Measurements from ENCODE around the gene TRIM41.
"Not testable (repeated sequence)": the region's sequence is repeated elsewhere in the genome, so short reads cannot be mapped to it uniquely, and the experiment has no call there.

TRIM41 gene

DNA sequence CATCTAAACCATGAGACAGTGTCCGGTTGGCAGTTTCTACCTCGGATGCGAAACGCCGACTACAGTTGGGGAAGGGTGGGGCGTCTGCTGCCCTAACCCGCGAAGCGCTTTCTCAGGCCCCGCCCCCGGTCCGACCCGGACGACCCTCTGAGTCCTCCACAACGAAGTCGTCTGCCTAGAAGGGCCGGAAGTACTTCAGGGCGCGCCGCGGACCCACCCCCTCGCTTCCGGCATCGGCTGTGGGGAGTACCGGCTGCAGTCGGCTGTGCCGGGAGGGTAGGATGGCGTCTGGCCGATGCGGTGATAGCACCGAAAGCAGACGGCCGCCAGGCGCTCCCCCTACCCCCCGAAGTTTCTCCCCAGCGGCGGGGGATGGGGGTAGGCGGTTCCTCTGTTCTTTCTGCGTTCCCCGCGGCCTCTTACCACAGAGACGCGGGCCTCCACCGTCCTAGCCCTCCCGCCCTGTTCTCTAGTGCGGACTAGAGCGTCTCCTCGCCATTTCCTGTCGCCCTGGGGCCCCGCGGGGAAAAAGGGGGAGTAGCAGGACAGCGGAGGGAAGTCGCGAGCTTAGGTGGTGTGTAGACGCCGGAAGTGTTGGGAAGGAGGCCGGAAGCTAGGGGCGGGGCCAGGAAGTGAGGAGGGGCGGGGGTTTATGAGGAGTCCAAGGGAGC lies at the start of gene TRIM41:
TSS of gene TRIM41 (plus strand) at position 224 of the 671 bp plus-strand sequence. CDS start 719 bp downstream, outside the sequence.
- peak; percentile 96 for DNase-seq

DNA sequence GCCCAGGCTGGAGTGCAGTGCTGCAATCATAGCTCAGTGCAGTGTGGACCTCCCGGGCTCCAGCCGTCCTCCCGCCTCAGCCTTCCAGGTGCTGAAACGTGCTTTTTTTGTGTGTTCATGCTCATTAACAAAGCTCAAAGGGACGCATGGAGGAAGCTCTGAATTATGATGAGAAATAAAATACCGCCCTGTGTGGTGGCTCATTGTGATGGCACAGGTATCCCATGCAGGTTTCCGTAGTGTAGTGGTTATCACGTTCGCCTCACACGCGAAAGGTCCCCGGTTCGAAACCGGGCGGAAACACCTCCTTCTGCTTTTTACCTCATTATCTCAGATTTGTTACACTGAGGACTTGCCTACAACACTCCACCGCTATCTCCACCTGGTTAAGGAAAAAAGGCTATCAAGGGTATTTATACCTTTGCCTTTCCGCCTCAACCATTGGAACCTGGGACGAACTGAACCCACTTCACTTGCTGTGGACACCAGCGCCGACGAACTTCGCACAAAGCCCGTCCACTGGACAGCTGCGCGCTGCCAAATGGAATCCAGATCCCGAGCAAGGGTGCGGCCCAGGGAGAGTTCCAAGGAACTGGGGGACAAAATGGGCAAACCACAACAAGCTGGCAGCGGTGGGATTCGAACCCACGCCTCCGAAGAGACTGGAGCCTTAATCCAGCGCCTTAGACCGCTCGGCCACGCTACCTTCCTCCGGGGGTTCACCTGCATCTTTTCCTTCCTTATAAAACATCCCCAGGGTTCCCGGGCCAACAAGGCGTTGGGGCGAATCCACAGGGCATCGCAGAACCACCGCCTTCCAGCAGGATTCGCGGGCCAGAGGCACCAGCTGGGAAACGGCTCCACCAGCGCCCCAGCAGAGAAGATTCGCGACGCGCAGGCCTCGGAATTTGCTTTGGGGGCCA lies 49.4 kb upstream of the TRIM41 start:
- DNase-seq: peak; percentile 75

DNA sequence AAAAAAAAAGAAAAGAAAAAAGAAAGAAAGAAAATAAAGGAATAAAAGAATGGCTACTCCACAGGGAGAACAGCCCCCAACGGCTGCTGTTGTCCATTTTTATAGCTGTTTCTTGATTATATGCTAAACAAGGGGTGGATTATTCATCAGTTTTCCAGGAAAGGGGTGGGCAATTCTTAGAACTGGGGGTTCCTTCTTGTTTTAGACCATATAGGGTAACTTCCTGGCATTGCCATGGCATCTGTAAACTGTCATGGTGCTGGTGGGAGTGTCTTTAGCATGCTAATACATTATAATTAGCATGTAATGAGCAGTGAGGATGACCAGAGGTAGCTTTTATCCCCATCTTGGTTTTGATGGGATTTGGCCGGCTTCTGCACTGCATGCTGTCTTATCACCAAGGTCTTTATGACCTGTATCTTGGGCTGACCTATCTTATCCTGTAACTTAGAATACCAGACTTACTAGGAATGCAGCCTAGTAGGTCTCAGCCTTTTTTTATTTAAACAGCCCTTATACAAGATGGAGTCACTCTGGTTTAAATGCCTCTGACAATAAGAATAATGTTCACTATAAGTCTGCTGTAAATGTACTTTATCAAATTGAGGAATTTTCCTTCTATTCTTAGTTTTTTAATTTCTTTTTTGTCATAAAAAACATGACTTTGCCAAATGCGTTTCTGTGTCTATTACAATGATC lies 46.7 kb upstream of the TRIM41 start:
- no peak for DNase-seq

DNA sequence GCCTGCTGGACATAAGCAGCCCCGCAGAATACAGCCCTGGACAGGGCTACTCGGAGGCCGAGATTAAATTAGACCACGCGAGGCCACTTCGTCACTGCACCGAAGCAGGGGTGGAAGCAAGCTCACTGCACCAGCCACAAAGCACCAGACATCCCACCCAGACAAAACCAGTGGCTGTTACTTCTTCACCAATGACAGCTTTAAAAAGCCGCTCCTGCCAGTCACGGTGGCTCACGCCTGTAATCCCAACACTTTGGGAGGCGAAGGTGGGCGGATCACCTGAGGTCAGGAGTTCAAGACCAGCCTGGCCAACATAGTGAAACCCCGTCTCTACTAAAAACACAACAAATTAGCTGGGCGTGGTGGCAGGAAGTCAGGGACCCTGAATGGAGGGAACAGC lies 45.5 kb upstream of the TRIM41 start:
- not testable (repeated sequence) for DNase-seq

DNA sequence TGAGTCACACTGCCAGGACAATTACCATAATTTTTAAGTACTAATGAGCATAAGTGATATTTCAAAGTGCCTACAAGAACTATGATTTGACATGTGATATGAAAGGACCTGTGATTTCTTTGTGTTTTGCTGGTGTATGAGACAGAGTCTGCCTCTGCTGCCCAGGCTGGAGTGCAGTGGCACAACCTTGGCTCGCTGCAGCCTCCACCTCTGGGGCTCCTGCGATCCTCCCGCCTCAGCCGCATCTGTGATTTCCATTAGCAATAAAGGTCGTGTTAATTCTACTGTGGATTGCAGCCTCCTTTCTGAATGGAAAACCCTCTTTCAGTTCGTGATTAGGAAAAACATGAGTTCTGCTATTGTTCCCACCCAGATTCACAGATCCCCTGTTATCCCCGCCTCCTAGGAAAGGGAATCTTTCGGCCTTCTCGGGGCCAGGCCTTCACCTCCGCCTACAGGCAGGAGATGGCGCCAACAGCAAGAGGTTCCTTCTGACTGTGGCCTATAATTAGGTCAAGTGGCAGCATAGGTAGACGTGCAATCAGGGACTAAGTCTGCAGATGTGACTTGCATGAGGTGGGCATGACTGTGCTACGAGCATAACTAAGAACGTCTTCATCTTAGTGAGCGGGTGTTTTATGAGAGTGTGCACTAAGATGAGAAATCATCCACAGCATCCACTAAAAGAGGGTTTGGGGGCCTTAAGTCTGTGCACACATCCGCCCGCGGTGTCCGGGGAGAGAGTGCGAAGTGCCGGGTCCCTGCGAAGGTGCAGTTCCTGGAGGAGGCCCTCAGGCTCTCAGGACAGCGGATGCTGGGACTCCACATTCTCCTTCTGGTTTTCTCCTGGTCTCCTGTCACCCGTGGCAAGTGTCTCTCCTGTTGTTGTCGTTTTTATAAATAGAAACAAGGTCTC lies 41.2 kb upstream of the TRIM41 start:
- no peak for DNase-seq

DNA sequence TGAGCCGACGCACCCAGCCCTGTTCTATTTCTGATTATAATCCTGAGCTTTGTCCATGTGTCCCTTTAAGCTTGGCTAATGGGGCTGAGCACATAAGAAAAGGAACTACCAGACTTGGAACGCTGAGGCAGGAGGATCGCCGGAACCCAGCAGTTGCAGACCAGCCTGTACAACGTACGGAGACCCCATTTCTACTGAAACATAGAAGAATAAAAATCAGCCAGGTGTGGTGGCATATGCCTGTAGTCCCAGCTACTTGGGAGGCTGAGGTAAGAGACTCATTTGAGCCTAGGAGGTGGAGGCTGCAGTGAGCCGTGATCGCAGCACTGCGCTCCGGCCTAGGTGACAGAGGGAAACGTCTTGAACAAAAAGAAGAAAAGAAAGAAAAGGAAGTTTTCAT lies 40.4 kb upstream of the TRIM41 start:
- DNase-seq: no peak

DNA sequence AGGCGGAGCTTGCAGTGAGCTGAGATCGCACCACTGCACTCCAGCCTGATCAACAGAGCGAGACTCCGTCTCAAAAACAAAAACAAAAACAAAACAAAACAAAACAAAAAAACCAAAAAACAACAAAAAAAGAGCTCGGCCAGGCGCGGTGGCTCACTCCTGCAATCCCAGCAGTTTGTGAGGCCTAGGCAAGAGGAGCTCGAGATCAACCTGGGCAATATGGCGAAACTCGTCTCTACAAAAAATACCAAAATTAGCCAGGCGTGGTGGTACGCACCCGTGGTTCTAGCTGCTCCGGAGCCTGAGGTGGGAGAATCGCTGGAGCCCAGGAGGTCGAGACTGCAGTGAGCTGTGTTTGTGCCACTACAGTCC lies 38.2 kb upstream of the TRIM41 start:
- no peak for DNase-seq

DNA sequence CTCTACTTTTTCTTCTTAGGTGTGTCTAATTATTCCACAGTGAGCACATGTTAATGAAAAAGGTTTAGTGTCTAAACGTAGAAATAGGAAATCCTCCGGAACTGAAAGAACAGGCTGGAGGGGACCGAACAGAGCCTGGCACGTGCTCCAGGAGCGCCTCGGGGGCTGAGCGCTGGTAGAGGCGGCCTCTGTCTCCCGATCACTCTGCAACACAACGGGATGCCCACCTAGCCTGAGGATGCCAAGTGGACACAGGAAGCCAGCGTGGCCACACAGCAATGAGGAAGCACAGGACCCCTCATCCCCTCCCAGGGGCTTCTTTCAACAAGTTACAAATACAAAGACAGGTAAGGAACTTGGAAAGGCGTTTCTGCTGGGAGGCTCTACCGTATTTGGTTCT lies 37.5 kb upstream of the TRIM41 start:
- DNase-seq: no peak

DNA sequence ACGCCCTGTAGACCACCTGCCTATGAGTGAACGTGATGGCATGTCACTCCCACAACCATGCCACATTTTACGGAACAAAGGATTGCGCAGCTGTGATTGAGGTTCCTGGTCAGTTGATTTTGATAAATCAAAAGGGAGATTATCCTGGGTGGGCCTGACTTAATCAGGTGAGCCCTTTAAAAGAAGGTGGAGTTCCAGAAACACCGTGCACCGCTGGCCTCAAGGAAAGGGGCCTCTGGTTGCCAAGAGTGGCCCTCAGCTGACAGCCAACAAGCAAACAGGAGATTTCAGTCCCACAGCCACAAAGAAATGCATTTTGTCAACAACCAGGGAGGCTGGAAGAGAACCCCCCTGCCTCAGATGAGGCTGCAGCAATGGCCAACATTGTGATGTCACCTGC lies 37.1 kb upstream of the TRIM41 start:
- no peak for DNase-seq

DNA sequence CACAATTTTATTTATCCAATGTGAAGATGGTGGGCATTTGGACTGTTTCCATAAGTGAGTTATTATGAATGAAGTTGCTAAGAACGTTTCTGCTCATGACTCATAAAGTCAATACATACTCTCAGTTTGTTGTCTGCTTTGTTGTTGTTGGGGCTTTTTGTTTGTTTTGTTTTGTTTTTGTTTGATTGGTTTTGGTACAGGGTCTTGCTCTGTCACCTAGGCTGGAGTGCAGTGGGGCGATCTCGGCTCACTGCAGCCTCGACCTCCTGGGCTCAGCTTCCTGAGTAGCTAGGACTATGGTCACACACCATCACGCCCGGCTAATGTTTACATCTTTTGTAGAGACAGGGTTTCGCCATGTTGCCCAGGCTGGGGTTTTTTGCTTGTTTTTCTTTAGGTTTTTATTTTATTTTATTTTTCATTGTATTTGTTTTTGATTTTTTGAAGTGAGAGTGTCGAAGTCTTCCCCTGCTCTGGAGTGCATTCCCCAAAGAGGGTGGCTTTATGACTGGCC lies 36.0 kb upstream of the TRIM41 start:
- DNase-seq: no peak

DNA sequence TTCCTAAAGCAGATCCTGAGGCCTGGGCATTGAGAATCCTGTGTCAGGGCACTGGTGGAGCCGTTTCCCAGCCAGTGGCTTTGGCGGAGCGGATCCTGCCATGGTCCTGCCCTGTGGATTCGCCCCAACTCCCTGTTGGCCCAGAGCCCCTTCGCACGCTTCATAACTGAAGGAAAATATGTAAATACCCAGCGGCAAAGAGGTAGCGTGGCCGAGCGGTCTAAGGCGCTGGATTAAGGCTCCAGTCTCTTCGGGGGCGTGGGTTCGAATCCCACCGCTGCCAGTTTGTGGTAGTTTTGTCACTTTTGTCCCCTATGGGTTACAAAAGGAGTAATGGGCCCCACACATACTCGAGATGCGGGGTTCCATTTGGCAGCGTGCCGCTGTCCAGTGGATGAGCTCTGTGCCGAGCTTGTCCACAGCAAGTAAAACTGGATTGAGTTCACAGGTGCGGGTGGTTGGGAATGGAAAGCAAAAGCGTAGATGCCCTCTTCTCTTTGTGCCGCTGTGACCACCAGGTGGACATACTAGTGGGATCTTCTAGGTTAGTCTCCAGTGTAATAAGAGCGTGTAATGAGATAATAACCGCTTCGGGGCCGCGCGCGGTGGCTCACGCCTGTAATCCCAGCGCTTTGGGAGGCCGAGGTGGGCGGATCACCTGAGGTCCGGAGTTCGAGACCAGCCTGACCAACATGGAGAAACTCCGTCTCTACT lies 35.4 kb upstream of the TRIM41 start:
- peak; percentile 73 for DNase-seq

DNA sequence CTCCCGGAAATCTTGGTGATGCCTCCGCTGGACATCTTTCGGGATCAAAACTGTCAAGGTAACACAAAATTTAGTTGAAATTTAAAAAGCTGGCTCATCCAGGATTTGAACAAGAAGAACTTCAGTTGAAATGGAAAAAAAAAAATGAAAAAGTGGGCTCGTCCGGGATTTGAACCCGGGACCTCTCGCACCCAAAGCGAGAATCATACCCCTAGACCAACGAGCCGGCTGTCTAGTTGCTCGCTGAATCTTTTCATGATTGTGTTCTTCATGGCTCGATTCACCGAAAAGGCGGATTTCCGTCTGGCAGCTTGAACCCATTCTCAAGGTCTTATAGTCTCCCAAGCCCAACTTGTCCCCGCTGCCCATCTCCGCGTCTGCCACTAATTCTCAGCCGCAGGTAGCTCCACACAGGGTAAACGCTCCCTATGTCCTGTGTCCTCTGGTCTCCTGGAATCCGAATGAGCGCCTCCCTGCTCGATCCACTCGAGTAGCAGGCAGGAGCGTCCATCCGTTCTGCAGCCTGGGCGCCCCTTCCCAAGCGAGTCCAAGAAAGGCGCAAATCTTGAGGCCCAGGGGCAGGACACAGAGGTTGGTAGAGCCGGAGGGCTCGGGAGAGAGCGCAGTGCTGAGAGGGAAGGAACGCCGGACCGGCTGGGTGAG lies 34.2 kb upstream of the TRIM41 start:
- peak; percentile 82 for DNase-seq

DNA sequence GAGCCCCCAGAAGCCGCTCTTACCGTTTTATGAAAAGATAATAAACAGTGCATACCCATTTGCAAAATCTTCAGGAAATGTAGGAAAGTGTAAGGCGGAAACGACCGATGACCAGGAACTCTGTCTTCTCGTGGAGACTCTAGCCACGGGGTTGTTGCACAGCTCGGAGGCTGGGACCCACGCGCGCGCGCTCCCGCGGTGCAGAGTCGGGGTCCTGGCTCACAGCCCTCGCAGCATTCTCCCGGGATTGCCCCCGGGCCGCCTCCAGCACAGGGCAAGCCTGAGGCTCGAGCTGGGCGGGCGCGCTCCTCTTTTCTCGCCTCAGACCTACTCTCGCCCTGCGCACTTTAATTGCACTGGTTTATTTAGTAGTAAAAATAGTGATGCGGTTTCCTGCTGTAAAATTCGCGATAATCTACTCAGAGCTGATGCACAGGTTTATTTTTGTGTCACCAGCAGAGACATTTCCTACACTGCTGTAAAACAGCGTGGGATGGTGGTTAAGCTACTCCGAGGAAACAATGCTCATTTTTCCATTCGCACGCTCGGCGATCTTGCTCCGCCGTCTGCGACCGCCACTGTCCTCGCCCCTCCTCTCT lies 33.6 kb upstream of the TRIM41 start:
- peak; percentile 41 for DNase-seq

DNA sequence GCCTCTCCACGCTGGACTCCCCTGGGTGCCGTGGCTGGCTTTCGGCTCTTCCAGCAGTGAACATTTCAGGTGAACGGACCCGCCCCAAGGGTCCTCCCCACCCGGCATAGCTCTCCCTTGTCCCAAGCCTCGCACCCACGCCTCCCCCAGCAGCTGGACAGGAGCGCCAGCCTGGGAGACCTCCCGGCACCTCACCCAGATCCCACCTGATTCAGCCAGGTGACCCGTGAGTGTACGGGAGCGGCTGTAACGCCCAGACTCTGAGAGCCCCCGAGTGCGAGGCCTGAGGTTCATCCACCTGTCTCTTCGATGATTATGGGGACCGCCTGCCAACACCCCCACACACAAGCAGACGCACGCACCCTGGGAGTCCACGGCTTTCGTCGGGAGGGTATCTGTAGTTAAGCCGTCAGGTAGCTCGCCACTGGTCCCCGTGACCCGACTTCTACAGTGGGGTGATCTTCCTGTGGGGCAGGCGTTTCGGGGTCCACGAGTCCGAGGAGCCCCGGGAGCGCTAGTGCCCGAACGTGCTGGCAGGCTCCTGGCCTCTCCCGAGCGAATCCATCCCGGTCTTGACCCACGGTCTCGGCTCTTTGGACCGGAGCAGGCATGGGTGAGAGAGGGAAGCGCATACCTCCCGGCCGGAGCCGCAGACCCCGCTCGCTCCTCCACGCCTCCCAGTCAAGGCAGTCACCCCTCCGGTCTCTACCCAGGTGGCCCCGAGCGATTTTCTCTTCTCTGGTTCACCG lies 32.9 kb upstream of the TRIM41 start:
- peak; percentile 50 for DNase-seq

DNA sequence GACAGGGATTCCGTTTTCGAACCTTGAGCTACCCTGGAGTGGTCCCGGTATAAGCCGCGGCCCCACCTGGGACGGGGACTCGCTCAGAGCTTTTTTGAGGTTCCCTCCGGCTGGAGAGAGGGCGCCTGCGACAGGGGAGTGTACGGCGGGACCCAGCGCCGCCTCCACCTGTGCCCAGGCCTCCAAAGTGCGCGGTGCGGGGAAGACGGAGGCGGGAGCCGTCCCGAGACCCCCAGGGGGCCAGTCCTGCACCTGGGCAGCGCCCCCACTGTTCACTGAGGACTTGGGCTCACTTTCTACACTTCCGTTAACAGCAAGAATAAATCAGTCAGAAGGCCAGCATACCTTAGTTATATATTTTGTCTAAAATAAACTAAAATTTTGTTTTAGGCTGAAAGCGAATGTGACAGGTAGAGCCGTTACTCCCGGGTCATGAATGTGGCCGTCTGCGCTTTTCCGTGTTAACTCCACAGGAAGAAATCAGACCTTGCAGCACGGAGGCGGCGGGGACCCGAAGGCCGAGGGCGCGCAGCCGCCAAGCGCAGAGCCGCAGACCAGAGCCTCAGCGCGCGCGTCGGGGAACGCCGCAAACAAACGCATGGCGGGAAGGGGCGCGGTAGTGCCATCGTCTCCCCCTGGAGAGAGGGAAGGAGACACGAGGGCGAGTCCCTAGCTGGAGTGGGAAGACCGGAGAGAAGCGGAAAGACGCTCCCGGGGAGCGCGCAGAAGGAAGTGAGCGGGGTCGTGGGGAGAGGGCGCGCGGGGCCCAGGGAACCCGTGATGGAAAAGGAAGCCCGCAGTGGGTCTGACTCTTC lies 32.2 kb upstream of the TRIM41 start:
- peak; percentile 63 for DNase-seq

DNA sequence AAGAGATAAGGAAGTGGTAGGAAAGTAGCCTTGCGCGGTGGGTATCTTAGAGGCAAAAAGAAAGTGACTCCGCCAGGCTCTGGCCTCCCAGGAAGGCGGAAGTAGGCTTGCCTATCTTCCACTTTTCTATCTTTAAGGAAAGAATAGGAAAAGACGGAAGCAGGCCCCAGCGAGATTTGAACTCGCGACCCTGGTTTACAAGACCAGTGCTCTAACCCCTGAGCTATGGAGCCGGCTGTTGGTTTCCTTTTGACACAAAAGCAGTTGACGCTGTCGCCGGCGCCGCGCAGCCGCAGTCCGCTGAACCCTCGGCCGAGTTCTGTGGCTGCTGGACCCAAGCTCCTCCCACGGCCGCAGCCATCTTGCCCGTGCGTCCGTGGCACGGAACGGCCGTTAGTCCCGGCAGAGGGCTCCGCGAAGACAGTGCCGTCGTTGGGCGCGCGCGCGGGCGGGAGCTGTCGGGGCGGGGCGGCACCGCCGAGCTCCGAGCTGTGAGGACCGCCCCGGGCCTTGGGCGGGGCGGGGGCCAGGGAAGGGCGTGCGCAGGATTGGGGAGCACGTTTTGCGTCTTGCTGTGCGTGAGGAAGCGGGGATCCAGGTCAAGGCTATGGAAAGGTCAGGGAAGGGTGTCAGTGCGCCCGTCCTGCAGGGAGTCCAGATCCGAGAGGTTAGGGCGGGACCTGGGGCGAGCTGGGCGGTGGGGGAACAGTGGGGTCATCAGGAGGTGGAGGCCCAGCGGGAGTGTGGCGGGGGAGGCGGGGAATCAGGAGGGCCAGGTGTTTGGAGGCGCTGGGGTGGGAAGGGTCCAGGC lies 31.4 kb upstream of the TRIM41 start:
- peak; percentile 99 for DNase-seq

DNA sequence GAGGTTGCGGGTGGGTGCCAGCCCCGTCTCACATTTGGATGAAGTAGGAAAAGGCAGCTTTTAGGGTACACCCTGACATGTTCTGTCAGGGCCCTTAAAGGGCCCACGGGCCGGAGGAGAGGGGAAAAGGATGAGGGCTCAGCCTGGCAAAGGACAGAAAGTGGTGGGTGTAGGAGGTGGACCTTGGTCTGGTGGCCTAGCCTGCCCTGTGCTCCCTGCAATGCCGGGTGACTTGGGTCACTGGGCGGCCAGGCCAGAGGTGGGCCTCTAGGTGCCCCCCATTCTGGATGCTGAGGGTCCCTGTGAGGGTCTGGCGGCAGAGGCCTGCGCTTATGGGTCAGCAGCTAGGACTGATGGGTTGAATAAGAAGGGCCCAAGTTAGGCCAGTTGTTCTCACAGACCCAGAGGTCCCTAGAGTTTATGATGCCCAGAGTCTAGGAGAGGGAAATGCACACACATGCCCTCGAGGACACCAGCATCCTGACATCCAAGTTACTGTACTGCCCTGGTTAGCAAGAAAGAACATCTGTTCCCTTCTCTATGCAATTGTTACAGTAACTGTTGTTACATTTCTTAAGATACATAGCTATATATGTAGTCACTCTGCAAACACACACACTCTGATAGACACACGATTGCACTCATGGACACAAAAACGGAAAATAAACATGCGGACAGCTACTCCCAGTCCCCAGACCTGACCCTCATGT lies 30.6 kb upstream of the TRIM41 start:
- no peak for DNase-seq

All from activated CD4-positive, CD25-positive, alpha-beta regulatory T cell treated with anti-CD3 and anti-CD28 coated beads, Interleukin-2, amount 50 U/mL, for 72 hours (primary cell).